Esophagus muscularis mucosa (tissue), 4 donors: ENCODE results near the gene BCL6B. TPM values are rescaled to one million over a fixed set of nuclear protein-coding genes. Genes with fewer than 3 reads are reported as not detected.

Source experiments
- DNase-seq: peaks from one replicate; pipeline ENCODE4 v3.0.0-alpha.2; 2017; ENCODE audit errors: extremely low spot score
- H3K27ac ChIP-seq, 4 donors: fragments of 200-600 bp; sonication (generic); replicated peaks in 1 of 4; 1 replicate in 3 of 4; 2 replicates in 1 of 4; pipeline ENCODE4 v1.5.1; 2016 to 2019; ENCODE audit warnings: mild to moderate bottlenecking in 1 of 4
- H3K27me3 ChIP-seq, 4 donors: fragments of 200-600 bp; sonication (generic); one replicate each; pipeline versions ENCODE4 v1.5.1 to v1.6.0; 2016 to 2019
- H3K36me3 ChIP-seq, 4 donors: fragments of 200-600 bp; sonication (generic); one replicate each; pipeline ENCODE4 v1.5.1; 2016 to 2019
- H3K4me1 ChIP-seq, 4 donors: fragments of 200-600 bp; sonication (generic); one replicate each; pipeline ENCODE4 v1.5.1; 2016 to 2019
- H3K4me3 ChIP-seq, 4 donors: fragments of 200-600 bp; sonication (generic); 1 replicate in 2 of 4; 2 replicates in 2 of 4; pipeline ENCODE4 v1.5.1; 2016 to 2019; ENCODE audit warnings: mild to moderate bottlenecking in 4 of 4, moderate library complexity in 1 of 4
- H3K9me3 ChIP-seq, 4 donors: fragments of 200-600 bp; sonication (generic); 1 replicate in 3 of 4; 2 replicates in 1 of 4; pipeline ENCODE4 v1.5.1; 2016 to 2019
- CTCF ChIP-seq, 3 experiments: fragments of 200-600 bp in 2 of 3; fragments of 450-650 bp in 1 of 3; sonication (generic) in 2 of 3; IDR thresholded peaks; one replicate each; pipeline ENCODE4 v1.5.1; 2017 to 2019; ENCODE audit warnings: antibody characterized with exemption in 3 of 3, mild to moderate bottlenecking in 2 of 3, moderate library complexity in 1 of 3
- EP300 ChIP-seq: sonication (generic); formaldehyde crosslinking; IDR thresholded peaks from one replicate; pipeline ENCODE4 v1.6.1; 2017; ENCODE audit warnings: antibody characterized with exemption
- POLR2A ChIP-seq: fragments of 450-650 bp; IDR thresholded peaks from one replicate; pipeline ENCODE4 v1.6.1; 2017; ENCODE audit warnings: antibody characterized with exemption, moderate library complexity, mild to moderate bottlenecking, low read depth
- POLR2AphosphoS5 ChIP-seq, 2 donors: sonication (generic); formaldehyde crosslinking; IDR thresholded peaks; one replicate each; pipeline ENCODE4 v1.6.1; 2017; ENCODE audit warnings: antibody characterized with exemption in 2 of 2
- WGBS: methylation state at CpG from one replicate; pipeline ENCODE4 v1.1.5; 2018; 5-methylcytosine and 5-hydroxymethylcytosine counted together
- intact Hi-C: fragments of 100-400 bp; cut with DNase I; formaldehyde crosslinking; loops from one replicate; pipeline ENCODE4 v1.15.1; 2023
- total RNA-seq, 4 donors: library from RNA; depleted of rRNA; stranded (reverse); fragments of >200 nt; gene quantifications; one replicate each; pipeline versions ENCODE4 v1.1.0 to v1.2.1, GENCODE V29; 2016

Gene BCL6B
- total RNA-seq, 4 donors from 2014 or later: 0.83 to 5.0 (median 3.2) TPM

- 71% methylated on average over 12 of the region's 12 CpGs for WGBS
- peak overlapping the region; percentile 92 to 98 (median 95) for H3K27ac ChIP-seq
- intact Hi-C loops: no loop called here
These were observed 5.0 kb upstream of the BCL6B start for GRCh38 chr17:7017827-7018200.

DNA sequence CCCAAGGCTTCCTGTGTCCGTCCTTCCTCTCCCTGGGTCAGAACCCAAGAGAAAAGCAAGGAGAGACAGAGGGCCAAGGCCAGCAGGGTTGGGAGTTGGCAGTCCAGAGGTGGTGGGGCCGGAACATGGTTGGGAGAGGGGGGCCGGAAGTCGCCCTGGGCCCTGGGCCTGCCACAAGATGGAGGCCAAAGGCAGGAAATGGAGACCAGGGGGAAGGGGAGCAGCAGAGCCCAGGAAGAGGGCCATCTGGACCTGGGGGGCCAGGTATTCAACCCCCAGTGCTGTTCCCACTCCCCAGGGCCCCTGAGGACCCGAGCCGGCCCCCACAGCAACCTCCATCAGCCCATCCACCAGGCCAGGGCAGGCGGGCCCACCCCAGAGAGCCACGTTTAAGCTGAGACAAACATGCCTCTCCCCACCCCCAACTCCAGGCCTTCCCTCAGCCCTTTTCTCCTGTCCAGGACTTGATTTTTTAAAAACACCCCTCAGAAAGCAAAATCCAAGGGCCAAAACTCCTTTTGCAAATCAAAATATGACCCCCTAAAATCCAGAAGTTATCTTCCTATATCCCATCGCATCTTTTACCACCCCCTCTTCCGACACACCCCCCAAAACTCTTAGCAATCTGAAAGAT lies 4.4 kb upstream of the BCL6B start:
- WGBS: 59% methylated on average over 10 of the region's 10 CpGs
- no peak for DNase-seq
- Histone ChIP-seq H3K4me3 (peak overlapping the region; percentile 66 to 78 (median 74)), H3K36me3 (peaks cover 0 to 16% (median 11%) of the 10 kb centered on the region in 4 donors), H3K27me3 (peaks cover 0 to 19% (median 17%) of the 10 kb centered on the region in 4 donors), H3K27ac (peak overlapping the region; percentile 92 to 98 (median 95)), H3K9me3 (no peaks in the 10 kb centered on the region), H3K4me1 (peaks cover 69 to 91% (median 79%) of the 10 kb centered on the region in 4 donors)
- TF ChIP-seq POLR2AphosphoS5 (IDR thresholded peaks at IDR 0.05) (peak; percentile 29 to 51), POLR2A (no peak)
- intact Hi-C loops: no loop called here

More at GRCh38 chr17:7017827-7018200, 5.0 kb upstream of the BCL6B start:
- Histone ChIP-seq H3K4me3 (peak overlapping the region; percentile 66 to 78 (median 74)), H3K36me3 (peaks cover 0 to 16% (median 11%) of the 10 kb centered on the region in 4 donors), H3K4me1 (peaks cover 70 to 91% (median 78%) of the 10 kb centered on the region in 4 donors), H3K9me3 (no peaks in the 10 kb centered on the region), H3K27me3 (peaks cover 0 to 13% (median 12%) of the 10 kb centered on the region in 4 donors)
- TF ChIP-seq EP300 (no peak), CTCF (IDR thresholded peaks at IDR 0.05) (no peak), POLR2A (no peak), POLR2AphosphoS5 (IDR thresholded peaks at IDR 0.05) (no peak)
- no peak for DNase-seq

- Histone ChIP-seq H3K4me1 (peaks cover 62 to 92% (median 76%) of the 10 kb centered on the region in 4 donors), H3K27me3 (peaks cover 0 to 27% (median 17%) of the 10 kb centered on the region in 4 donors), H3K36me3 (peaks cover 0 to 16% (median 11%) of the 10 kb centered on the region in 4 donors), H3K4me3 (peak overlapping the region; percentile 66 to 78 (median 74)), H3K27ac (peak overlapping the region; percentile 92 to 98 (median 95)), H3K9me3 (no peaks in the 10 kb centered on the region)
- 24% methylated on average over 10 of the region's 10 CpGs for WGBS
- no peak for DNase-seq
- TF ChIP-seq CTCF (IDR thresholded peaks at IDR 0.05): no peak
- TF ChIP-seq POLR2A: no peak
- intact Hi-C loops: no loop called here
These were observed 3.5 kb upstream of the BCL6B start for GRCh38 chr17:7019367-7019766.

- no peak for DNase-seq
- WGBS: 10% methylated on average over 14 of the region's 16 CpGs
- H3K27ac ChIP-seq: peak overlapping the region; percentile 92 to 98 (median 95)
- peaks cover 0 to 27% (median 17%) of the 10 kb centered on the region in 4 donors for H3K27me3 ChIP-seq
- peaks cover 0 to 16% (median 14%) of the 10 kb centered on the region in 4 donors for H3K36me3 ChIP-seq
- peak overlapping the region; percentile 66 to 78 (median 74) for H3K4me3 ChIP-seq
- H3K9me3 ChIP-seq: no peaks in the 10 kb centered on the region
- intact Hi-C loops: loop anchor here (5.0 kb wide), 1 partner anchor 108 kb away; no protein-coding TSS in a partner anchor
- peaks cover 62 to 92% (median 79%) of the 10 kb centered on the region in 4 donors for H3K4me1 ChIP-seq
- TF ChIP-seq CTCF (IDR thresholded peaks at IDR 0.05) (peak in 1 of 3 experiments; percentile 13), POLR2AphosphoS5 (IDR thresholded peaks at IDR 0.05) (peak; percentile 29 to 42), POLR2A (no peak), EP300 (no peak)
These were observed 2.9 kb upstream of the BCL6B start for GRCh38 chr17:7019839-7020519.
